ENCODE data around the gene AHRR. TPM values are rescaled to one million over a fixed set of nuclear protein-coding genes. Genes with fewer than 3 reads are reported as not detected.

Gene AHRR
- total RNA-seq, 1 donor from 2014 or later: 1.0 TPM

DNA sequence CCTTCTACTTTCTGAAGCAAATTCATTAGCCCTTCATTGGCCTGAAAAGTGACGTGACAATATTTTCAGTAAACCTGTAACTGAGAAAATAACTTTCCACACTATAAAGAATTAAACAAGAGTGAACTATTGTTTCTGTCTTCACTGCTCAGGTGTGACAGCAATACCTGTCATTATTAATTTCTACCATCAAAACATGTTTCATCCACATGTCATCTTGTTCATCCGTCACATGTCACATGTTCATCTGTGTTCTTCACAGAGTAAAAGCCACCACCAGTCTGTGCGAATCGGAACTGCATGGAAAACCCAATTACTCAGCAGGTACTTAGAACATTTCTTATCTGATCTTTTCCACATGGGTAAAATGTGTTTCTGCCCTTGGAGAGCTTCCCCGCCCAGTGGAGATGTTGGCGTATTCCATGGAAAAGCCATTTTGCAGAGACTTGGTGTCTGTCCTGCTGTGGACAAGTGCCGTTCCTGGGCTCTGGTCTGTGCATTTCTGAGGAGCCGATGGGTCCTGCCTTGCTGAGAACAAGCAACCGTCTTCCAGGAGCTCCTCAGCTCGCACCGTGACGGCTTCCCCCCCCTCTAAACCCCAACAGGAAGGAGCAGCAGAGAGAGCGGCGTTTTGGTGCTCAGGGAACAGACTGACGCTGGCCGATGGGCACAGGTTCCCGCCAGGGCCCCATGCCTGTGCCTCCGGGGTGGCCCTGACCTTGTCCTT lies 110.8 kb downstream of the AHRR start:
- H3K4me3 Mint-ChIP-seq: no peak overlapping the region
- no peaks in the 10 kb centered on the region for H3K4me1 Mint-ChIP-seq

DNA sequence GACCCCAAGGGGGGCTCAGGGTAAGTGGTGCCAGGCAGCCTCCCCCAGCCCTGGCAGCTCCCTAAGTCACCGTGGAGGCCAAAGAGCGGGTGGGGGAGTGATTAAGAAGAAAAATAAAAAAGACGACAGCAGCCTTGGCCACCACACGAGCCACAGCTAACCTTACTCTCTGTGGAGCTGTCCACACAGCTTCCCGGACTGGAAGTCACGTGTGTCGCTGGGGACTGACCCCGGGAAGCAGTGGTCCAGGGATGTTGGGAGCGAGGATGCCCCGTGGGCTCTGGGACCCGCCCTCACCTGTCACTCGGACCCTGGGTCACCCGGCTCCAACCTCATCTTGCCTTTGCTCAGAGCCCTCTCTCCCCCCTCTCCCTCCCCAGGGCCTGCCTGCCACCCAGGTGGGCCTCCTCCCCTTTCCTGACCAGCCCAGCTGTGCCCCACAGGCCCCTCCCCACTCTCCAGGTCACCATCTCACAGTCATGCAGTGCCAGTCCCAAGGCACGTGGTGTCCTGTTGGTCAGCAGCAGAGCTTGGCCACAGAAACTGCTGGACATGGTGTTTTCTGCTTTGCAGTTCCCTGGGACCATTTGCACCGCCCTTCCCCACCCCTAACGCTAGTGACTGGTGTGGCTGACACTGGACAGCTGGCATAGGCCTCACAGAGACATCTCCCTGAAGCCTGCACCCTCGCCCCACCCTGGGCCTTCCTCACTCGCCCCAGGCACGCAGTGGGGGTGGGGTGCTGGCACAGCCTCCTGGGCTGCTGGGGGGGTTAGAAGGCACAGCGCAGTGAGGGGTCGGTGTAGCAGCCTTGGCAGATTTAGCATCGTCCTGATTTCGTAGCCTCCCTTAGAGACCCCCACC lies 111.6 kb downstream of the AHRR start:
- no peak overlapping the region for H3K27ac Mint-ChIP-seq (ENCODE audit: unreplicated experiment)
- H3K36me3 Mint-ChIP-seq (ENCODE audit: low read depth): peaks cover 2% of the 10 kb centered on the region
- TF ChIP-seq, protein P1, sequence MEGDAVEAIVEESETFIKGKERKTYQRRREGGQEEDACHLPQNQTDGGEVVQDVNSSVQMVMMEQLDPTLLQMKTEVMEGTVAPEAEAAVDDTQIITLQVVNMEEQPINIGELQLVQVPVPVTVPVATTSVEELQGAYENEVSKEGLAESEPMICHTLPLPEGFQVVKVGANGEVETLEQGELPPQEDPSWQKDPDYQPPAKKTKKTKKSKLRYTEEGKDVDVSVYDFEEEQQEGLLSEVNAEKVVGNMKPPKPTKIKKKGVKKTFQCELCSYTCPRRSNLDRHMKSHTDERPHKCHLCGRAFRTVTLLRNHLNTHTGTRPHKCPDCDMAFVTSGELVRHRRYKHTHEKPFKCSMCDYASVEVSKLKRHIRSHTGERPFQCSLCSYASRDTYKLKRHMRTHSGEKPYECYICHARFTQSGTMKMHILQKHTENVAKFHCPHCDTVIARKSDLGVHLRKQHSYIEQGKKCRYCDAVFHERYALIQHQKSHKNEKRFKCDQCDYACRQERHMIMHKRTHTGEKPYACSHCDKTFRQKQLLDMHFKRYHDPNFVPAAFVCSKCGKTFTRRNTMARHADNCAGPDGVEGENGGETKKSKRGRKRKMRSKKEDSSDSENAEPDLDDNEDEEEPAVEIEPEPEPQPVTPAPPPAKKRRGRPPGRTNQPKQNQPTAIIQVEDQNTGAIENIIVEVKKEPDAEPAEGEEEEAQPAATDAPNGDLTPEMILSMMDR (conservative IDR thresholded peaks at IDR 0.05): no peak
- no peaks in the 10 kb centered on the region for H3K4me1 Mint-ChIP-seq
- no peak overlapping the region for H3K4me3 Mint-ChIP-seq
- DNase-seq (ENCODE audit: low read depth, low spot score): no peak
- H3K27me3 Mint-ChIP-seq (ENCODE audit: low read depth): peaks cover 2% of the 10 kb centered on the region
- H3K9me3 Mint-ChIP-seq: no peaks in the 10 kb centered on the region

More for the DNA sequence above, 110.8 kb downstream of the AHRR start:
- TF ChIP-seq, protein P1 (conservative IDR thresholded peaks at IDR 0.05): no peak
- DNase-seq (ENCODE audit: low read depth, low spot score): no peak
- no peaks in the 10 kb centered on the region for H3K9me3 Mint-ChIP-seq
- H3K27ac Mint-ChIP-seq (ENCODE audit: unreplicated experiment): no peak overlapping the region
- peaks cover 2% of the 10 kb centered on the region for H3K36me3 Mint-ChIP-seq (ENCODE audit: low read depth)
- H3K27me3 Mint-ChIP-seq (ENCODE audit: low read depth): peaks cover 2% of the 10 kb centered on the region

DNA sequence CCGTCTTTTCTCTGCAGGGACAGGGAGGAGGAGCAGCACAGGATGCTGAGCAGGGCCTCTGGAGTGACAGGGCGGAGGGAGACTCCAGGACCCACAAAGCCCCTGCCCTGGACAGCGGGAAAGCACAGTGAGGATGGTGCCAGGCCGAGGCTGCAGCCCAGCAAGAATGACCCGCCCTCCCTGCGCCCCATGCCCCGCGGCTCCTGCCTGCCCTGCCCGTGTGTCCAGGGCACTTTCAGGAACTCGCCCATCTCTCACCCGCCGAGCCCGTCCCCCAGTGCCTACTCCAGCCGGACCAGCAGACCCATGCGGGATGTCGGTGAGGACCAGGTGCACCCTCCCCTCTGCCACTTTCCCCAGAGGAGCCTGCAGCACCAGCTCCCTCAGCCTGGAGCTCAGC lies 112.3 kb downstream of the AHRR start:
- Mint-ChIP-seq H3K36me3 (ENCODE audit: low read depth) (peaks cover 2% of the 10 kb centered on the region), H3K4me1 (no peaks in the 10 kb centered on the region), H3K9me3 (no peaks in the 10 kb centered on the region), H3K4me3 (no peak overlapping the region), H3K27ac (ENCODE audit: unreplicated experiment) (no peak overlapping the region), H3K27me3 (ENCODE audit: low read depth) (peaks cover 2% of the 10 kb centered on the region)
- TF ChIP-seq, protein P1 (conservative IDR thresholded peaks at IDR 0.05): no peak
- DNase-seq (ENCODE audit: low read depth, low spot score): no peak

DNA sequence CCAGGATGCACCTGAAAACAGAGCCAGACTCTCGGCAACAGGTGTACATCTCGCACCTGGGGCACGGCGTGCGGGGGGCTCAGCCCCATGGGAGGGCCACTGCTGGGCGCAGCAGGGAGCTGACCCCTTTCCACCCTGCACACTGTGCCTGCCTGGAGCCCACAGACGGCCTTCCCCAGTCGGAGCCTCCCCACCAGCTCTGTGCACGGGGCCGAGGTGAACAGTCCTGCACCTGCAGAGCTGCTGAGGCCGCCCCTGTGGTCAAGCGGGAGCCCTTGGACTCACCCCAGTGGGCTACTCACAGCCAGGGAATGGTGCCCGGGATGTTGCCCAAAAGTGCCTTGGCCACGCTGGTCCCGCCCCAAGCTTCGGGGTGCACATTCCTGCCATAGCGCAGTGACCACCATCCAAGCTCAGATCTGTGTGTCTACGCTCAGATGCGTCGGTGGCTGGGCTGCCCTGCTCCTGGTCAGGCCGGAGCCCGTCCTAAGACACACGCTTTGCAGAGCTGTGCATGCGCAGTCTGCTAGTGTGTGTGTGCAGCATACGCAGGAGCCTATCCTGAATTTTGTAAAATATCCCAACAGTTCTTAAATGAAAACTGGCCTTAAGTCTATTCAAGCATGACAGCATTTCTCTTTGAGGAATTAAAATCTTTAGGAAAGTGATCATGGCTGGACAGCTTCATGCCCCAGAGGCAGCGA lies 113.1 kb downstream of the AHRR start:
- H3K4me3 Mint-ChIP-seq: no peak overlapping the region
- no peak for DNase-seq (ENCODE audit: low read depth, low spot score)
- no peaks in the 10 kb centered on the region for H3K27me3 Mint-ChIP-seq (ENCODE audit: low read depth)
- H3K36me3 Mint-ChIP-seq (ENCODE audit: low read depth): peaks cover 2% of the 10 kb centered on the region
- TF ChIP-seq, protein P1 (conservative IDR thresholded peaks at IDR 0.05): no peak
- no peaks in the 10 kb centered on the region for H3K9me3 Mint-ChIP-seq
- peaks cover 2% of the 10 kb centered on the region for H3K4me1 Mint-ChIP-seq
- H3K27ac Mint-ChIP-seq (ENCODE audit: unreplicated experiment): no peak overlapping the region

DNA sequence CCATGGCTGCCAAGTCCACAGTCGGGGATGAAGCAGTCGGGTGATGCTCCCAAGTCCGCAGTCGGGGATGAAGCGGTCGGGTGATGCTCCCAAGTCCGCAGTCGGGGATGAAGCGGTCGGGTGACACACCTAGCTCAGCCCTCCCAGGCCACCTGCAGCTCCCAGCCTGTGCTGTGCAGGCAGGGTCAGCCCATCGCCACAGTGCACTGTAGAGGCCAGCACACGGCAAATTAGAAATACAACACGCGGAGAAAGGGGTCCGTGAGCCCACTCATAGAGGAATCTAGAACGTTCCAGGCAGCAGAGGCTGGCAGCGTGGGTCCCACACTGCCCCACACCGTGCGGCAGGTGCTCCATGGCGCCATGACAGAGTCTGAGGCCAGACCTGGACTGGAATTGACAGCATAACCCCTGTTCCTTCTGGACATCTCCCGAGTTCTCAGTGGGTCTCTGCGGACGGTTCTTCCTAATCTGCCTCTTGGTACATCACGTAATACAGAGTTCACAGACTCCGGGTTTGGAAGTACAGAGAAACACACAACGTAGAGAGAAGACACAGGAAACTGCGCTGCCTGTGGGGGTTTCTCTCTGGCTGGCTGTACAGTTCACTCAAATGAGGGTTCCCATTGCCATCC lies 113.8 kb downstream of the AHRR start:
- Mint-ChIP-seq H3K4me3 (peak overlapping the region; percentile 13), H3K4me1 (peaks cover 9% of the 10 kb centered on the region), H3K27ac (ENCODE audit: unreplicated experiment) (no peak overlapping the region), H3K36me3 (ENCODE audit: low read depth) (no peaks in the 10 kb centered on the region), H3K27me3 (ENCODE audit: low read depth) (no peaks in the 10 kb centered on the region), H3K9me3 (no peaks in the 10 kb centered on the region)
- no peak for DNase-seq (ENCODE audit: low read depth, low spot score)
- TF ChIP-seq, protein P1 (conservative IDR thresholded peaks at IDR 0.05): no peak

All from neural crest cell (in vitro differentiated cells).